Anterior cingulate cortex (tissue), 58 donors: ENCODE results near the gene LDLRAD3.
"Not testable (repeated sequence)": the region's sequence is repeated elsewhere in the genome, so short reads cannot be mapped to it uniquely, and the experiment has no call there.

Experiments
- DNase-seq, 58 donors: peaks; one replicate each; lab custom pipeline; 2025; lab: John Stamatoyannopoulos, UW

Gene LDLRAD3

GRCh38 chr11:36186340-36187175 lies 242.7 kb downstream of the LDLRAD3 start:
- DNase-seq: no peak

GRCh38 chr11:36187622-36188021 lies 243.8 kb downstream of the LDLRAD3 start:
- DNase-seq: no peak

GRCh38 chr11:36189735-36190134 lies 245.9 kb downstream of the LDLRAD3 start:
- DNase-seq: not testable (repeated sequence)

- no peak for DNase-seq
Observed at GRCh38 chr11:36191941-36192340, 248.1 kb downstream of the LDLRAD3 start.

- DNase-seq: no peak
Observed at GRCh38 chr11:36192425-36193289, 248.8 kb downstream of the LDLRAD3 start.

- DNase-seq: no peak
Observed at GRCh38 chr11:36193290-36193619, 249.4 kb downstream of the LDLRAD3 start.

- DNase-seq: no peak
Observed at GRCh38 chr11:36193721-36194120, 249.9 kb downstream of the LDLRAD3 start.

GRCh38 chr11:36195496-36196354 lies 251.9 kb downstream of the LDLRAD3 start:
- no peak for DNase-seq

GRCh38 chr11:36196411-36196998 lies 252.6 kb downstream of the LDLRAD3 start:
- DNase-seq: peak in 1 of 58 donors; percentile 37

GRCh38 chr11:36201411-36201810 lies 257.5 kb downstream of the LDLRAD3 start:
- no peak for DNase-seq

GRCh38 chr11:36205536-36205935 lies 261.7 kb downstream of the LDLRAD3 start:
- DNase-seq: no peak

GRCh38 chr11:36210529-36210928 lies 266.7 kb downstream of the LDLRAD3 start:
- no peak for DNase-seq

GRCh38 chr11:36211761-36212430 lies 268.0 kb downstream of the LDLRAD3 start:
- DNase-seq: peak in 6 of 58 donors; percentile 7 to 22 (median 10)

- peak in 50 of 58 donors; percentile 7 to 91 (median 58) for DNase-seq
Observed at GRCh38 chr11:36212564-36213392, 268.9 kb downstream of the LDLRAD3 start.

GRCh38 chr11:36213393-36213840 lies 269.6 kb downstream of the LDLRAD3 start:
- DNase-seq: peak in 11 of 58 donors; percentile 38 to 85 (median 66)

GRCh38 chr11:36214480-36214879 lies 270.6 kb downstream of the LDLRAD3 start:
- no peak for DNase-seq

GRCh38 chr11:36214976-36215692 lies 271.3 kb downstream of the LDLRAD3 start:
- peak in 19 of 58 donors; percentile 5 to 48 (median 20) for DNase-seq

- DNase-seq: no peak
Observed at GRCh38 chr11:36215693-36216060, 271.8 kb downstream of the LDLRAD3 start.
